Measurements from ENCODE around the gene ARID3A. TPM values are rescaled to one million over a fixed set of nuclear protein-coding genes. Genes with fewer than 3 reads are reported as not detected.
A peak's percentile ranks its signal among the peaks of the same experiment; 100 is the strongest.

ARID3A gene
- total RNA-seq, 1 experiment from 2014 or later, result 239 TPM

DNA sequence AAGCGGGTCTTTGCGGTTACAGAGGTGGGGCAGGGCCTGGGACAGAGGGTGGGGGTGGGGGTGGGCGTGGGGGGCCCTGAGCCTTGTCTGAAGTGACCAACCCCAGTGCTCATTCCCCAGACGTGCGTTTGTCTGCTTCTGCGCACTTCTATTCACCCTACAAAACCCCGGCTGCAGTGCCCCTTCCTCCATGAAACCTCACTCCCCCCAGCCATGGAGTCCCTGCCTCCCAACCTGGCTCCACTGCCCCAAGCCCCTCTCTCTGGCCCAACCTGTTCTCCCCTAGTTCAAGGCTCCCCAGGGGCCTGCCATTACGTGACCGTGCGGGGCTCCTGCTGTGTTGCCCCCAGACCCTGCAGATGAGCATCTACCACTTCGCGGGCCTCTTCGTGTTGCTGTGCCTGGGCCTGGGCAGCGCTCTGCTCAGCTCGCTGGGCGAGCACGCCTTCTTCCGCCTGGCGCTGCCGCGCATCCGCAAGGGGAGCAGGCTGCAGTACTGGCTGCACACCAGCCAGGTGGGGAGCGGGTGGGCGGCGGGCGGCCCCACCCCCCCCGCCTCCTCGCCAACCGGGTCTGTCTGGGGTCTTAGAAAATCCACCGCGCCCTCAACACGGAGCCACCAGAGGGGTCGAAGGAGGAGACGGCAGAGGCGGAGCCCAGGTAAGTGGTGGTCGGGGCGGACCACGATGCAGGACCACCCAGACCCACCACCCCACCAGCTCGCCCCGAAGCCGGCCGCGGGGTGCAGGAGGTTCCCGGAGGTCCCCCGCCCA lies 82.6 kb downstream of the ARID3A start:
- Mint-ChIP-seq H3K4me1 (ENCODE audit: low read depth, unreplicated experiment) (no peaks in the 10 kb centered on the region), H3K9me3 (ENCODE audit: unreplicated experiment) (no peaks in the 10 kb centered on the region), H3K36me3 (ENCODE audit: insufficient read depth, unreplicated experiment) (peaks cover 31% of the 10 kb centered on the region), H3K4me3 (ENCODE audit: unreplicated experiment) (no peak overlapping the region), H3K27me3 (ENCODE audit: insufficient read depth, unreplicated experiment) (no peaks in the 10 kb centered on the region), H3K27ac (ENCODE audit: unreplicated experiment) (no peak overlapping the region)
- no peaks in the 10 kb centered on the region for H3K4me1 ChIP-seq
- no peaks in the 10 kb centered on the region; the same call in 1 of the 2 replicates for H3K36me3 ChIP-seq (ENCODE audit: control insufficient read depth, insufficient read depth, low read length)
- BruUV-seq (replicated peaks), result no TSS peak
- no peak overlapping the region for H3K4me3 ChIP-seq (ENCODE audit: low read depth, low read length)
- H3K9me3 ChIP-seq, result no peaks in the 10 kb centered on the region
- intact Hi-C loops (cut with micrococcal nuclease; ENCODE audit: unreplicated experiment), result no loop called here
- CTCF ChIA-PET, result no interaction called here
- H3K27me3 ChIP-seq (replicated peaks; ENCODE audit: control insufficient read depth, insufficient read depth, low read length), result no peaks in the 10 kb centered on the region
- no peak for DNase-seq
- TF ChIP-seq, protein P1, sequence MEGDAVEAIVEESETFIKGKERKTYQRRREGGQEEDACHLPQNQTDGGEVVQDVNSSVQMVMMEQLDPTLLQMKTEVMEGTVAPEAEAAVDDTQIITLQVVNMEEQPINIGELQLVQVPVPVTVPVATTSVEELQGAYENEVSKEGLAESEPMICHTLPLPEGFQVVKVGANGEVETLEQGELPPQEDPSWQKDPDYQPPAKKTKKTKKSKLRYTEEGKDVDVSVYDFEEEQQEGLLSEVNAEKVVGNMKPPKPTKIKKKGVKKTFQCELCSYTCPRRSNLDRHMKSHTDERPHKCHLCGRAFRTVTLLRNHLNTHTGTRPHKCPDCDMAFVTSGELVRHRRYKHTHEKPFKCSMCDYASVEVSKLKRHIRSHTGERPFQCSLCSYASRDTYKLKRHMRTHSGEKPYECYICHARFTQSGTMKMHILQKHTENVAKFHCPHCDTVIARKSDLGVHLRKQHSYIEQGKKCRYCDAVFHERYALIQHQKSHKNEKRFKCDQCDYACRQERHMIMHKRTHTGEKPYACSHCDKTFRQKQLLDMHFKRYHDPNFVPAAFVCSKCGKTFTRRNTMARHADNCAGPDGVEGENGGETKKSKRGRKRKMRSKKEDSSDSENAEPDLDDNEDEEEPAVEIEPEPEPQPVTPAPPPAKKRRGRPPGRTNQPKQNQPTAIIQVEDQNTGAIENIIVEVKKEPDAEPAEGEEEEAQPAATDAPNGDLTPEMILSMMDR (IDR thresholded peaks at IDR 0.05; ENCODE audit: insufficient read depth in 1 of 2, low read depth in 1 of 2, low read length in 1 of 2, severe bottlenecking in 1 of 2, unreplicated experiment in 1 of 2), result no peak
- POLR2A ChIA-PET, result no interaction called here

DNA sequence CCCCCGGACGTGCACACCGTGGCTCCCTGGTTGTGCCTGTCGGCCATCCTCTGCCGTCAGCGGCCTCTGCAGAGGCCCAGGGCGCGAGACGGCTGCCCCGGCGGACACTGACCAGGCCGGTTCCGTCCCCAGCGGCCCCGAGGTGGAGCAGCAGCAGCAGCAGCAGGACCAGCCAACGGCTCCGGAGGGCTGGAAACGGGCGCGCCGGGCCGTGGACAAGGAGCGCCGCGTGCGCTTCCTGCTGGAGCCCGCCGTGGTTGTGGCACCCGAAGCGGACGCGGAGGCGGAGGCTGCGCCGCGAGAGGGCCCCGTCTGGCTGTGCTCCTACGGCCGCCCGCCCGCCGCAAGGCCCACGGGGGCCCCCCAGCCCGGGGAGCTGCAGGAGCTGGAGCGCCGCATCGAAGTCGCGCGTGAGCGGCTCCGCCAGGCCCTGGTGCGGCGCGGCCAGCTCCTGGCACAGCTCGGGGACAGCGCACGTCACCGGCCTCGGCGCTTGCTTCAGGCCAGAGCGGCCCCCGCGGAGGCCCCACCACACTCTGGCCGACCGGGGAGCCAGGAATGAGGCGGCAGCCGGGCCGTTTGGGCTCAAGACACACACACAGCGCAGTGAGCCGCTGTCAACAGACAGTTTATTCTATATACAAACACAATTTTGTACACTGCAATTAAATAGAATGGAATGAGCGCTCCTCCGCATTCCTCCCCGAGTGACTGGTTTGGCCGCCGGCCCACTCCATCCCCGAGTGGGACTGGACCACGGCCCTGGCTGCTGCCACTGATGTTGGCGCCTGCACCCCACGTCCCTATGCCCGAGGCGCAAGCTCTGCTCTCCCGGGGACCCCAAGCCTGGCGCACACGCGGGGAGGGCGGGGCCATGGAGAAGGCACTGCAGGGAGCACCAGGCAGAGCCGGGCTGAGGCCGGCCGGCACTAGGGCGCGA lies 83.5 kb downstream of the ARID3A start:
- intact Hi-C loops (cut with micrococcal nuclease; ENCODE audit: unreplicated experiment), result no loop called here
- H3K36me3 Mint-ChIP-seq (ENCODE audit: insufficient read depth, unreplicated experiment), result peaks cover 34% of the 10 kb centered on the region
- H3K27me3 Mint-ChIP-seq (ENCODE audit: insufficient read depth, unreplicated experiment), result no peaks in the 10 kb centered on the region
- Histone ChIP-seq H3K27me3 (replicated peaks; ENCODE audit: control insufficient read depth, insufficient read depth, low read length) (no peaks in the 10 kb centered on the region), H3K4me1 (no peaks in the 10 kb centered on the region), H3K9me3 (no peaks in the 10 kb centered on the region), H3K4me3 (ENCODE audit: low read depth, low read length) (no peak overlapping the region), H3K36me3 (ENCODE audit: control insufficient read depth, insufficient read depth, low read length) (no peaks in the 10 kb centered on the region; the same call in 1 of the 2 replicates)
- TF ChIP-seq, protein P1 (IDR thresholded peaks at IDR 0.05; ENCODE audit: insufficient read depth in 1 of 2, low read depth in 1 of 2, low read length in 1 of 2, severe bottlenecking in 1 of 2, unreplicated experiment in 1 of 2), result no peak
- no peaks in the 10 kb centered on the region for H3K4me1 Mint-ChIP-seq (ENCODE audit: low read depth, unreplicated experiment)
- BruUV-seq (replicated peaks), result TSS peak; percentile 94
- H3K9me3 Mint-ChIP-seq (ENCODE audit: unreplicated experiment), result no peaks in the 10 kb centered on the region
- ChIA-PET CTCF (interaction anchor here (0.6 kb wide), 1 partner anchor 8 kb away, joined by 3 read pairs; no protein-coding TSS in a partner anchor), POLR2A (interaction anchor here (0.5 kb wide), 1 partner anchor 56 kb away, joined by 4 read pairs; no protein-coding TSS in a partner anchor)
- H3K4me3 Mint-ChIP-seq (ENCODE audit: unreplicated experiment), result no peak overlapping the region
- H3K27ac Mint-ChIP-seq (ENCODE audit: unreplicated experiment), result no peak overlapping the region
- DNase-seq, result no peak

DNA sequence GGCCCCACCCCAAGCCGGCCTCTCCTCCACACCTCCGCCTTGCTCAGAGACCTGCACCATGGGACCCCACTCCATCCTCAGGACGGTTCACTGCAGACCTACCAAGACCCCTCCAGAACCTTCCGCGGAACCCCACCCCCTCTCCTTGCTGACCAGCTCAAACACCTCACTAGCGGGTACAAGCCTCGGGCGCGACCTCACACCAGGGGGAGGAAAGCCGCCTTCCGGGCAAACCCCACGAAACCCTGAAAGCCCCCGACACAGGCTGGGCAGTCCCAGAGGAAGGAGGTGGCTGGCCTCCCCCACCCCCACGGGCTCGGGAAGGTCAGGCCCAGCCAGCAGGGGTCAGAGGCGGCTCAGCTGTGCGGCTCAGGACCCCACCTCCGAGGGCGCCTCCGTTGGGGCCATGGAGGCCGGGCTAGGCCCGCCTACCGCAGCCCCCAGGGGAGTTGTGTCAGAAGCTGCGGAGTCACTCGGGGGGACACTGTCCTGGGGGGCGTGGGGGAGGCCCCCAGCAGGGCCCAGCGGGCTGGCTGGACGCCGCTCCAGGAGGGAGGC lies 84.2 kb downstream of the ARID3A start:
- Mint-ChIP-seq H3K9me3 (ENCODE audit: unreplicated experiment) (no peaks in the 10 kb centered on the region), H3K27me3 (ENCODE audit: insufficient read depth, unreplicated experiment) (no peaks in the 10 kb centered on the region), H3K4me1 (ENCODE audit: low read depth, unreplicated experiment) (no peaks in the 10 kb centered on the region), H3K36me3 (ENCODE audit: insufficient read depth, unreplicated experiment) (peaks cover 30% of the 10 kb centered on the region), H3K27ac (ENCODE audit: unreplicated experiment) (no peak overlapping the region), H3K4me3 (ENCODE audit: unreplicated experiment) (no peak overlapping the region)
- POLR2A ChIA-PET, result interaction anchor here (0.5 kb wide), 1 partner anchor 55 kb away, joined by 4 read pairs; no protein-coding TSS in a partner anchor
- TF ChIP-seq, protein P1 (IDR thresholded peaks at IDR 0.05; ENCODE audit: insufficient read depth in 1 of 2, low read depth in 1 of 2, low read length in 1 of 2, severe bottlenecking in 1 of 2, unreplicated experiment in 1 of 2), result no peak
- CTCF ChIA-PET, result interaction anchor here (0.6 kb wide), 1 partner anchor 9 kb away, joined by 3 read pairs; no protein-coding TSS in a partner anchor
- Histone ChIP-seq H3K27me3 (replicated peaks; ENCODE audit: control insufficient read depth, insufficient read depth, low read length) (no peaks in the 10 kb centered on the region), H3K4me3 (ENCODE audit: low read depth, low read length) (no peak overlapping the region), H3K36me3 (ENCODE audit: control insufficient read depth, insufficient read depth, low read length) (no peaks in the 10 kb centered on the region; the same call in 1 of the 2 replicates), H3K9me3 (no peaks in the 10 kb centered on the region), H3K4me1 (no peaks in the 10 kb centered on the region)
- no TSS peak for BruUV-seq (replicated peaks)
- intact Hi-C loops (cut with micrococcal nuclease; ENCODE audit: unreplicated experiment), result no loop called here
- DNase-seq, result no peak
